ENCODE data around the gene TRIM28. TPM values are rescaled to one million over a fixed set of nuclear protein-coding genes. Genes with fewer than 3 reads are reported as not detected.
A peak's percentile ranks its signal among the peaks of the same experiment; 100 is the strongest.
"Not testable (repeated sequence)": the region's sequence is repeated elsewhere in the genome, so short reads cannot be mapped to it uniquely, and the experiment has no call there.

The TRIM28 gene
- total RNA-seq, 4 donors from 2014 or later: 150 to 198 (median 179) TPM

DNA sequence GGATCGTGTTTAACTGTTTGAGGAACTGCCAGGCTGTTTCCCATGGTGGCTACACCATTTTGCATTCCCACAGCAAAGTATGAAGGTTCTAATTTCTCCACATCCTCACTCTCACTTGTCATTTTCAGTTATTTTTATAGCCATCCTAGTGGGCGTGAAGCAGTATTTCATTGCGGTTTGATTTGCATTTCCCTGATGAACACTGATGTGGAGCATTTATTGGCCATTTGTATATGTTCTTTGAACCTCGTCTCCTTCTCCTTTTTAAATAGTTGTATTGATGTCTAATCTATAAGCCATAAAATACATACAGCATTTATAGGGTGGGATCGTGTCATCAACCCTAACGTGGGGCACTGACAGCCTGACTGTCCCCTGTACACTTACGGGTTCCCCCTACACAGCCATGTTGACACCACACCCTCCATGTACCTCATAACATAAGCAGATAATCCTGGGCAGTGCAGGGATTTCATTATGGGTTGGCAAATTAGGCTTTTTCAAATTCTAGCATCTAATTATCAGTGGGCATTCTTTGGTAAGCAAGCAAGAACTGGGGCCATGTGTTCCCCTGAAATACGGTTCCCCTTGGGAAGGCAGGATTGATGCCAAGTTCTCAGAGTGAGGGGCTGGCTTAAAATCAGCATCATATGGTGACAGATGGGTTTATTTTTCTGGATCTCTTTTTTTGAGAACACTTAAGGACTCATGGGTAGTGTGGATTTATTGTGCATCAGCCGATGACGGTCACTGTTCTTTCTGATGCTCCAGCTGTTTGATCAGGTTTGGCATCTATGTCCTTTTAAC lies 12.6 kb upstream of the TRIM28 start:
- Histone ChIP-seq H3K4me3 (no peak overlapping the region), H3K27me3 (peaks cover 0 to 9% (median 0%) of the 10 kb centered on the region in 4 donors), H3K27ac (no peak overlapping the region), H3K4me1 (no peaks in the 10 kb centered on the region), H3K9me3 (no peaks in the 10 kb centered on the region), H3K36me3 (no peaks in the 10 kb centered on the region)
- TF ChIP-seq POLR2A (IDR thresholded peaks at IDR 0.05): no peak
- TF ChIP-seq, protein P1, sequence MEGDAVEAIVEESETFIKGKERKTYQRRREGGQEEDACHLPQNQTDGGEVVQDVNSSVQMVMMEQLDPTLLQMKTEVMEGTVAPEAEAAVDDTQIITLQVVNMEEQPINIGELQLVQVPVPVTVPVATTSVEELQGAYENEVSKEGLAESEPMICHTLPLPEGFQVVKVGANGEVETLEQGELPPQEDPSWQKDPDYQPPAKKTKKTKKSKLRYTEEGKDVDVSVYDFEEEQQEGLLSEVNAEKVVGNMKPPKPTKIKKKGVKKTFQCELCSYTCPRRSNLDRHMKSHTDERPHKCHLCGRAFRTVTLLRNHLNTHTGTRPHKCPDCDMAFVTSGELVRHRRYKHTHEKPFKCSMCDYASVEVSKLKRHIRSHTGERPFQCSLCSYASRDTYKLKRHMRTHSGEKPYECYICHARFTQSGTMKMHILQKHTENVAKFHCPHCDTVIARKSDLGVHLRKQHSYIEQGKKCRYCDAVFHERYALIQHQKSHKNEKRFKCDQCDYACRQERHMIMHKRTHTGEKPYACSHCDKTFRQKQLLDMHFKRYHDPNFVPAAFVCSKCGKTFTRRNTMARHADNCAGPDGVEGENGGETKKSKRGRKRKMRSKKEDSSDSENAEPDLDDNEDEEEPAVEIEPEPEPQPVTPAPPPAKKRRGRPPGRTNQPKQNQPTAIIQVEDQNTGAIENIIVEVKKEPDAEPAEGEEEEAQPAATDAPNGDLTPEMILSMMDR (IDR thresholded peaks at IDR 0.05): no peak
- intact Hi-C loops (cut with DNase I): no loop called here
- 67 to 68% methylated on average over 10 of the region's 10 CpGs for WGBS, 2 donors
- no peak for DNase-seq

DNA sequence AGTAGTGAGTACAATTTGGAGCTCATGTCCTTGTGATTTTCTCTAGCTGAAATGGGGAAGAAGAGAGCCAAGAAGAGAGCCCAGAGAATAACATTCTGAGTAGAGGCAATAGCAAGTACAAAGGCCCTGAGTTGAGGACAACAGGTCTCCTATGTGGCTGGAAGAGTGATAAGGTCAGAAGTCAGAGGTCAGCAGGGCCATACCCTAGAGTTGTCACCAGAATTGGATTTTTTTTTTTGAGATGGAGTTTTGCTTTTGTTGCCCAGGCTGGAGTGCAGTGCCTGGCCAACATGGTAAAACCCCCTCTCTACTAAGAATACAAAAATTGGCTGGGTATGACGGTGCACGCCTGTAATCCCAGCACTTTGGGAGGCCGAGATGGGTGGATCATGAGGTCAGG lies 8.0 kb upstream of the TRIM28 start:
- TF ChIP-seq POLR2A (IDR thresholded peaks at IDR 0.05): no peak
- TF ChIP-seq, protein P1 (IDR thresholded peaks at IDR 0.05): no peak
- Histone ChIP-seq H3K36me3 (no peaks in the 10 kb centered on the region), H3K9me3 (no peaks in the 10 kb centered on the region), H3K27me3 (peaks cover 0 to 41% (median 0%) of the 10 kb centered on the region in 4 donors), H3K4me3 (no peak overlapping the region), H3K27ac (no peak overlapping the region), H3K4me1 (peaks cover 7 to 15% (median 10%) of the 10 kb centered on the region in 3 donors)
- no peak for DNase-seq
- intact Hi-C loops (cut with DNase I): no loop called here
- WGBS, 2 donors: 71 to 80% methylated on average over 1 to 3 of the region's 3 CpGs

GRCh38 chr19:58536852-58537798 lies 6.7 kb upstream of the TRIM28 start:
- 87% methylated on average over 6 of the region's 8 CpGs for WGBS, 2 donors
- Histone ChIP-seq H3K27ac (no peak overlapping the region), H3K36me3 (no peaks in the 10 kb centered on the region), H3K4me1 (peaks cover 7 to 15% (median 10%) of the 10 kb centered on the region in 3 donors), H3K4me3 (no peak overlapping the region), H3K27me3 (peaks cover 0 to 44% (median 0%) of the 10 kb centered on the region in 4 donors), H3K9me3 (no peaks in the 10 kb centered on the region)
- TF ChIP-seq, protein P1 (IDR thresholded peaks at IDR 0.05): no peak
- TF ChIP-seq POLR2A (IDR thresholded peaks at IDR 0.05): no peak
- no peak for DNase-seq
- intact Hi-C loops (cut with DNase I): no loop called here

DNA sequence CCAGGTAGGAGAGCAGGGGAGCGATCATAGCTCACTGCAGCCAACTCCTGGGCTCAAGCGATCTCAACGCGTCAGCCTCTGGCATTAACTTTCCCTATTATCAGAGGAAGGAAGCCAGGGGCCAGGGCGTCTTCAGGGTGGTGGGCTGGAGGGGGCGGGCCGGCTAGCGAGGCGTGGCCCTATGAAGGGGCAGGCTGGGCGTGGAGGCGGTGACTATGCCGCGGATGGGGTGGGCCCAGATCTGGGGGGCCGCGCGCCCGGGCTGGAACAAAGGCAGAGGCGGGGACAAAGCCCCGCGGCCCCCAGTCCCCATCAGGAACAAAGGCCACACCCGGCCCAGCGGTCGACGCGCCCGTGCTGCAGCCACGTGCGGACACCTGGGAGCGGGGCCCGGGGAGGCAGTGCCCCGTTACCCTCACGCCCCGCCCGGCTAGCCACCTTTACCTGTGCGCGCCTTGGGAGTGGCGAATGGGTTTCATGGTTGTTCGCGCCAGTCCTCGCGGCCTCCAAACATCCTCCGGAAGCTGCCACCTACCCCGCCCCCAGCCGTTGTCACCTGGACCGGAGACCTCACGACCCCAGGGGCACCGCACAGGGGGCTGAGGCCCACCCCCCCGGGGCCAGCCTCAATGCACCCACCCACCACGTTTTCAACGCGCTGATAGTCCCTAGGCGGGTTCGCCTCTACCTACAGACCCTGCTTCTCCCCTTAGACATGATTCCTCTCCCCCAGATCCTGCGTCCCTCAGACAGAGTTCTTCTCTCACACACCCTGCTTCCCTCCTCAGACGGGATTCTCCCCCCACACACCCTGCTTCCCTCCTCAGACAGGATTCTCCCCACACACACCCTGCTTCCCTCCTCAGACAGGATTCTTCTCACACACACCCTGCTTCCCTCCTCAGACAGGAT lies 5.4 kb upstream of the TRIM28 start:
- WGBS, 2 donors: 2 to 3% methylated on average over 23 to 33 of the region's 55 CpGs
- intact Hi-C loops (cut with DNase I): no loop called here

GRCh38 chr19:58539169-58539559 lies 4.7 kb upstream of the TRIM28 start:
- H3K4me3 ChIP-seq; intact Hi-C loops (cut with DNase I); DNase-seq: not testable (repeated sequence)

More for the DNA sequence above, 5.4 kb upstream of the TRIM28 start:
- H3K4me3 ChIP-seq: peak overlapping the region; percentile 22 to 63 (median 42)
- H3K9me3 ChIP-seq: no peaks in the 10 kb centered on the region
- peaks cover 0 to 44% (median 0%) of the 10 kb centered on the region in 4 donors for H3K27me3 ChIP-seq
- peak overlapping the region; percentile 44 to 68 (median 50) for H3K27ac ChIP-seq
- H3K4me1 ChIP-seq: peaks cover 7 to 22% (median 15%) of the 10 kb centered on the region in 3 donors
- DNase-seq: no peak
- TF ChIP-seq, protein P1 (IDR thresholded peaks at IDR 0.05): no peak
- no peak for TF ChIP-seq POLR2A (IDR thresholded peaks at IDR 0.05)
- no peaks in the 10 kb centered on the region for H3K36me3 ChIP-seq

DNA sequence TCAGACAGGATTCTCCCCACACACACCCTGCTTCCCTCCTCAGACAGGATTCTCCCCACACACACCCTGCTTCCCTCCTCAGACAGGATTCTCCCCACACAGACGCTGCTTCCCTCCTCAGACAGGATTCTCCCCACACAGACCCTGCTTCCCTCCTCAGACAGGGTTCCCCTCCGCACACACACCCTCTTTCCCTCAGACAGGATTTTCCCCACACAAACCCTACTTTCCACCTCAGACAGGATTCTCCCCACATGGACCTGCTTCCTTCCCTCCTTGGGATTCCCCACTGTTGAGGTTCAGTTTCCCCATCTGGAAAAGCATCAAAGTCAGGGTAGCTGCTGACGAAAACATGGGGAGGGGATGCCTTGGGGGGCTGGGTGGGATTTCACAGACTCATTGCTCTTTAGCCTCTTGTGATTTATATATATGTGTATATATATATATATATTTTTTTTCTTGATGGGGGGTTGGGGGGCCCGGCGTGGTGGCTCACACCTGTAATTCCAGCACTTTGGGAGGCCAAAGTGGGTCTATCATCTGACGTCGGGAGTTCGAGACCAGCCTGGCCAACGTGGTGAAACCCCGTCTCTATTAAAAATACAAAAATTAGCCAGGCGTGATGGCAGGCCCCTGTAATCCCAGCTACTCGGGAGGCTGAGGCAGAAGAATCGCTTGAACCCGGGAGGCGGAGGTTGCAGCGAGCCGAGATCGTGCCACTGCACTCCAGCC lies 1.1 kb upstream of the TRIM28 start:
- intact Hi-C loops (cut with DNase I); H3K9me3 ChIP-seq; DNase-seq: not testable (repeated sequence)
- H3K4me1 ChIP-seq: peaks cover 30 to 50% (median 39%) of the 10 kb centered on the region in 3 donors
- H3K4me3 ChIP-seq: peak overlapping the region in 2 of 4 donors; percentile 80 to 98
- peak overlapping the region; percentile 93 to 98 (median 95) for H3K27ac ChIP-seq
- peaks cover 8 to 26% (median 8%) of the 10 kb centered on the region in 3 donors for H3K36me3 ChIP-seq
- peaks cover 0 to 30% (median 0%) of the 10 kb centered on the region in 4 donors for H3K27me3 ChIP-seq
- WGBS, 2 donors: 75 to 78% methylated on average over 16 to 18 of the region's 18 CpGs

More at GRCh38 chr19:58539169-58539559, 4.7 kb upstream of the TRIM28 start:
- H3K4me1 ChIP-seq: peaks cover 7 to 24% (median 15%) of the 10 kb centered on the region in 3 donors
- not testable (repeated sequence) for H3K27ac ChIP-seq, H3K36me3 ChIP-seq, H3K9me3 ChIP-seq
- H3K27me3 ChIP-seq: peaks cover 0 to 44% (median 0%) of the 10 kb centered on the region in 4 donors
